ENCODE measurements around the gene MDN1. TPM values are rescaled to one million over a fixed set of nuclear protein-coding genes. Genes with fewer than 3 reads are reported as not detected.

Gene MDN1
- total RNA-seq, 1 experiment from 2014 or later: 117 TPM

- H4K20me1 ChIP-seq (ENCODE audit: control insufficient read depth, insufficient read depth, insufficient read length): no peaks in the 10 kb centered on the region
- peak overlapping the region; percentile 14 for H3K23ac ChIP-seq (ENCODE audit: insufficient read length, low read depth, low read length)
- H2BK120ac ChIP-seq (ENCODE audit: low read depth, low read length, poor library complexity, severe bottlenecking): no peak overlapping the region
- H3K27ac Mint-ChIP-seq: peak overlapping the region; percentile 93 to 98 (median 98)
- H3K9ac ChIP-seq (ENCODE audit: extremely low read depth, insufficient read length, low read length): peak overlapping the region; percentile 99
- peak overlapping the region; percentile 88 for H3K27ac ChIP-seq (ENCODE audit: insufficient read length, low read depth, low read length)
- H3K9me3 Mint-ChIP-seq: no peaks in the 10 kb centered on the region
- H3K56ac ChIP-seq (ENCODE audit: insufficient read length, low read depth, low read length): peak overlapping the region; percentile 59
- H3K4me1 ChIP-seq (ENCODE audit: insufficient read depth, low read length): peaks cover 4% of the 10 kb centered on the region; the same call in 1 of the 2 replicates
- peaks cover 8% of the 10 kb centered on the region for H3K23me2 ChIP-seq (ENCODE audit: insufficient read length, low read depth, low read length, poor library complexity, severe bottlenecking)
- H3K79me2 ChIP-seq (ENCODE audit: insufficient read depth, low read length): peaks cover 40% of the 10 kb centered on the region
- peak overlapping the region; percentile 99 for H3K4me2 ChIP-seq (ENCODE audit: insufficient read depth, insufficient read length, low read length)
- H3K79me1 ChIP-seq (ENCODE audit: insufficient read depth, low read depth, low read length, poor library complexity, severe bottlenecking): peaks cover 5% of the 10 kb centered on the region
- peaks cover 4 to 9% (median 5%) of the 10 kb centered on the region in 3 experiments; a peak in 5 of 7 replicates for H3K36me3 Mint-ChIP-seq (ENCODE audit: insufficient read depth in 1 of 3, low read depth in 3 of 3)
- DNase-seq: no peak
- no peak for TF ChIP-seq CTCF (conservative IDR thresholded peaks at IDR 0.05)
- H3K27me3 Mint-ChIP-seq (ENCODE audit: low read depth): no peaks in the 10 kb centered on the region
- no peak overlapping the region for H2AK5ac ChIP-seq (ENCODE audit: insufficient read length, low read length)
- H2BK20ac ChIP-seq (ENCODE audit: low read depth, low read length, poor library complexity, severe bottlenecking): no peak overlapping the region
- H2AFZ ChIP-seq (ENCODE audit: low read length): no peak overlapping the region
- H3T11ph ChIP-seq (ENCODE audit: low read length): no peak overlapping the region
- no peak overlapping the region for H4K91ac ChIP-seq (ENCODE audit: insufficient read length, low read depth, low read length)
- no peak overlapping the region for H4K8ac ChIP-seq (replicated peaks; ENCODE audit: insufficient read length, low read depth, low read length)
- H4K5ac ChIP-seq (ENCODE audit: insufficient read length, low read depth, low read length): peak overlapping the region; percentile 93
- peak overlapping the region; percentile 83 to 91 for H3K4me3 Mint-ChIP-seq
- no peaks in the 10 kb centered on the region for H3K9me3 ChIP-seq (ENCODE audit: control insufficient read depth, low read depth, low read length)
- no peak overlapping the region for H2BK5ac ChIP-seq (ENCODE audit: insufficient read length, low read length)
- WGBS (ENCODE audit: extremely low coverage, insufficient read length, low lambda C conversion rate): no CpG with 5 or more reads among the region's 14 CpGs
- H3K18ac ChIP-seq (ENCODE audit: insufficient read length, low read depth, low read length): peak overlapping the region; percentile 88
- H3K14ac ChIP-seq (ENCODE audit: insufficient read depth, low read length): peak overlapping the region; percentile 93
- peaks cover 26 to 41% of the 10 kb centered on the region in 2 experiments for H3K4me1 Mint-ChIP-seq
- no peak overlapping the region for H2BK15ac ChIP-seq (ENCODE audit: low read depth, low read length)
- no peak overlapping the region for H3K4ac ChIP-seq (ENCODE audit: low read depth, low read length)
- H3K27me3 ChIP-seq (ENCODE audit: insufficient read depth, low read length): peaks cover 2% of the 10 kb centered on the region; the same call in 1 of the 2 replicates
- H2BK12ac ChIP-seq (ENCODE audit: insufficient read length, low read depth, low read length): no peak overlapping the region
These were observed 638 bp downstream of the MDN1 start for GRCh38 chr6:89818977-89819335.
